Stimulated activated CD4-positive, alpha-beta T cell treated with anti-CD3 and anti-CD28 coated beads, Interleukin-12 subunit alpha, Interleukin-12 subunit beta, amount 100 ng/mL, for 24 hours (primary cell): ENCODE measurements around the gene ZDHHC11.
"Not testable (repeated sequence)": the region's sequence is repeated elsewhere in the genome, so short reads cannot be mapped to it uniquely, and the experiment has no call there.

Experiments
- DNase-seq, 2 experiments: peaks; one replicate each; pipeline ENCODE4 v3.0.0-alpha.2; 2020; ENCODE audit warnings: low read depth in 2 of 2

The ZDHHC11 gene

GRCh38 chr5:811384-811783 lies 39.4 kb downstream of the ZDHHC11 start:
- not testable (repeated sequence) for DNase-seq

- DNase-seq, result not testable (repeated sequence)
Measured at GRCh38 chr5:807719-808514, 42.9 kb downstream of the ZDHHC11 start.

GRCh38 chr5:801472-801871 lies 49.3 kb downstream of the ZDHHC11 start:
- DNase-seq, result no peak

- not testable (repeated sequence) for DNase-seq
Measured at GRCh38 chr5:801055-801454, 49.7 kb downstream of the ZDHHC11 start.

- not testable (repeated sequence) for DNase-seq
Measured at GRCh38 chr5:798505-799138, 52.2 kb downstream of the ZDHHC11 start.

- not testable (repeated sequence) for DNase-seq
Measured at GRCh38 chr5:797986-798385, 52.8 kb downstream of the ZDHHC11 start.

- DNase-seq, result not testable (repeated sequence)
Measured at GRCh38 chr5:795873-796272, 54.9 kb downstream of the ZDHHC11 start.

- DNase-seq, result not testable (repeated sequence)
Measured at GRCh38 chr5:794948-795347, 55.8 kb downstream of the ZDHHC11 start.

- not testable (repeated sequence) for DNase-seq
Measured at GRCh38 chr5:788703-789102, 62.1 kb downstream of the ZDHHC11 start.

- DNase-seq, result not testable (repeated sequence)
Measured at GRCh38 chr5:787857-788233, 62.9 kb downstream of the ZDHHC11 start.

- DNase-seq, result not testable (repeated sequence)
Measured at GRCh38 chr5:787224-787856, 63.4 kb downstream of the ZDHHC11 start.

GRCh38 chr5:785181-785705 lies 65.5 kb downstream of the ZDHHC11 start:
- DNase-seq, result not testable (repeated sequence)

- peak; percentile 85 to 92 for DNase-seq
Measured at GRCh38 chr5:784428-785177, 66.2 kb downstream of the ZDHHC11 start, which contains the start of gene ZDHHC11B. Gene ZDHHC11B, minus strand, starts transcription at chr5:784729. Its CDS starts 17,810 bp downstream, at chr5:766919.

- DNase-seq, result not testable (repeated sequence)
Measured at GRCh38 chr5:783881-784427, 66.8 kb downstream of the ZDHHC11 start.

GRCh38 chr5:783049-783802 lies 67.6 kb downstream of the ZDHHC11 start:
- not testable (repeated sequence) for DNase-seq

- DNase-seq, result not testable (repeated sequence)
Measured at GRCh38 chr5:782356-782755, 68.4 kb downstream of the ZDHHC11 start.

GRCh38 chr5:780571-780970 lies 70.2 kb downstream of the ZDHHC11 start:
- DNase-seq, result not testable (repeated sequence)

- DNase-seq, result not testable (repeated sequence)
Measured at GRCh38 chr5:778967-779366, 71.8 kb downstream of the ZDHHC11 start.

- DNase-seq, result not testable (repeated sequence)
Measured at GRCh38 chr5:778421-778820, 72.4 kb downstream of the ZDHHC11 start.

GRCh38 chr5:777756-778161 lies 73.0 kb downstream of the ZDHHC11 start:
- DNase-seq, result no peak
